ENCODE measurements around the gene PLOD2.

The PLOD2 gene

DNA sequence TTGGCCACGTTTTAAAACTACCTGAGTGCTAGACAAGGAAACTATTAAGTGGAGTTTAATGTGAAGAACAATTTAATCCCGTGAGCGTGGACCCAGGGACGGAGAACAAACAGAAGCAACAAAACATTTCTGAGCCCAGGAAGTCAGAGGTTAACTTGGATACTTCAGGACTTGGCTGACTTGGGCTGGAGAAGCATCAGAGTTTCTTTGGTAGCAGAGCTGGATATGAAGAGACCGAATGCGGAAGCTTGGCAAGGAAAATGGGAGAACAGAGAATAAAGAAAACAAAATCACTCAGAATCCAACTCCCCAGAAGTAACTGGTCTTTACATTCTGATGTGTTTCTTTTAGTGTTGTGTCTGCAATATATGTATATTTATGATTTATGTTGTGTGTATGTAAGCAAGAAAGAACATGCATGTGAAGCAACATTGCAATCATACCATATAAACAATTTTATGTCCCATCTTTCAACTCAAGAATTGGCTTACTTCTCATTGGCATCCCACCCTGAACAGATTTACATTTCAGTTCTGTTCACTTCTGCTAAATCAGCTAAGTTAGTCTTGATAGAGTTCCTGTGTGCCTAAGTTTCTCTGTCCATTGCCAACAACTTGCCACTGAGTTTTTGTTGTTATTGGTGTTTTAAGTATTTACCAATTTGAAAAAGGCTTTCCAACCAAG lies 17.2 kb upstream of the PLOD2 start:
- TF ChIP-seq, protein P1, sequence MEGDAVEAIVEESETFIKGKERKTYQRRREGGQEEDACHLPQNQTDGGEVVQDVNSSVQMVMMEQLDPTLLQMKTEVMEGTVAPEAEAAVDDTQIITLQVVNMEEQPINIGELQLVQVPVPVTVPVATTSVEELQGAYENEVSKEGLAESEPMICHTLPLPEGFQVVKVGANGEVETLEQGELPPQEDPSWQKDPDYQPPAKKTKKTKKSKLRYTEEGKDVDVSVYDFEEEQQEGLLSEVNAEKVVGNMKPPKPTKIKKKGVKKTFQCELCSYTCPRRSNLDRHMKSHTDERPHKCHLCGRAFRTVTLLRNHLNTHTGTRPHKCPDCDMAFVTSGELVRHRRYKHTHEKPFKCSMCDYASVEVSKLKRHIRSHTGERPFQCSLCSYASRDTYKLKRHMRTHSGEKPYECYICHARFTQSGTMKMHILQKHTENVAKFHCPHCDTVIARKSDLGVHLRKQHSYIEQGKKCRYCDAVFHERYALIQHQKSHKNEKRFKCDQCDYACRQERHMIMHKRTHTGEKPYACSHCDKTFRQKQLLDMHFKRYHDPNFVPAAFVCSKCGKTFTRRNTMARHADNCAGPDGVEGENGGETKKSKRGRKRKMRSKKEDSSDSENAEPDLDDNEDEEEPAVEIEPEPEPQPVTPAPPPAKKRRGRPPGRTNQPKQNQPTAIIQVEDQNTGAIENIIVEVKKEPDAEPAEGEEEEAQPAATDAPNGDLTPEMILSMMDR (IDR thresholded peaks at IDR 0.05): no peak

DNA sequence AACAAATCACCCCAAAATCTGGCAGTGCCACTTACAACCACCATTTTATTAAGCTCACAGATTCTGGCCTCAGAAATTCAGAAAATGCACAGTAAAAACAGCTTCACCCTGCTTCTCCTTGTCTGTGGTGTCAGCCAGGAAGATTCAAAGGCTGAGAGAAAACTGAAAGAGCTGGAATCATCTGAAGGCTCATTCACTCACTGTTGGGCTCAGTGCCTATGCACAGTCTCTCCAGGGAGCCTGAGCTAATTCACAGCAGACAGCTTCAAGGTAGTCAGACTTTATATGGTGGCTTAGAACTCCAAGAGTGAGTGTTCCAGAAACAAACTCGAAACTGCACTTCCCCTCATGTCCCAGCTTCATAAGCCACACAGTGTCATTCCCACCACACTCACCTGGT lies 16.5 kb upstream of the PLOD2 start:
- TF ChIP-seq, protein P1 (IDR thresholded peaks at IDR 0.05): no peak

DNA sequence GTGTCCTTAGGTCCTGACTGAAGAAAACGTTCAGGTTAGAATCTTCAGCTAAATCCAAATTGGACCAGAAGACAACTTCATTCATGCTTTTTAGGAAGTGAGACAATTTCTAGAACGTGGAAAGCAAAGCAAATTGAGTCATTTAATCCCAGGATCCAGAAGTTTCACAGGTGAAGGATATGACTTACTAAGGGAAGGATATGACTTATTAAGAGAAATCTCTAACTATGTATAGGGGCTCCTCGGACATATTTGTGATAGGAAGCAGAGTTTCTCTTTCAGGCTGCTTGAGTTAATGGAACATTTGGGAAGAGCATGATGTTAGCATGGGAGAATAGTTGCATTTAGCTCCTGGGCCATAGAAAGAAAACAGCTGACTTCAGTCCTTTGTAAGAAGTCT lies 16.1 kb upstream of the PLOD2 start:
- TF ChIP-seq, protein P1 (IDR thresholded peaks at IDR 0.05): no peak

DNA sequence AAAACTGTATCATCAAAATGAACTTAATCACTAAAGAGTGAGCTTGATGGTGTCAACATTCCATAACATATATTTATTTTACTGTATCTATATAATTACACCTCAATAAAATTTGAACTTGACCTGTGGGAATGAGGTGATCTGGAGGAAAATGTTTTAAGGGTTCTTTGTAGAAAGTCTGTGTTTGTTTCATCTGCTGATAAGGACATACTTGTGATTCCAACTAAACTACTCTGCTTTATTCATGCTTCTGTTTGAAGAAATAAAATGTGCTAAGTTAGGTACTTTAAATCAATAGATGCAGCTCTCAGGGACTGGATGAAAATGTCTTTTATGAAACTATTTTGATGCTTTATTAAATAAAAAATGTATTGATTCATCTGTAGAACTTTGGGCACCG lies 11.6 kb upstream of the PLOD2 start:
- TF ChIP-seq, protein P1 (IDR thresholded peaks at IDR 0.05): no peak

DNA sequence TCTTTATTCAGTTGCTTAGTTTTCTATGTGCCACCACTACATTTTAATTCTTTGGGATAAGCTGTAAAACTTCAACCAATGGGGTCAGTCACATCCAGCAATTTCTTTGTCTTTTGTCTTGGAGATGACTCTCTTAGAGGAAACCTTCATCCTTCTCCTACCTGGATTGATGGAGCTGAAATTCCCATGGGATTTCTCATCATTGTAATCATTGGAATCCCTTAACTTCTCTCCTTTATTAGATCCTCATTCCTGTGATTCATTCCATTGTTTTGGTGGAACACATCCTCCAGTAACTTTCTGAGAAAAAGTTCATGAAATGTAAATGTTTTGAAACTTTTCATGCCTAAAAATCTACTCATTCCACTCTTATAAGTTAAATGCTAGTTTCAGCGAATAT lies 9.6 kb upstream of the PLOD2 start:
- TF ChIP-seq, protein P1 (IDR thresholded peaks at IDR 0.05): no peak

DNA sequence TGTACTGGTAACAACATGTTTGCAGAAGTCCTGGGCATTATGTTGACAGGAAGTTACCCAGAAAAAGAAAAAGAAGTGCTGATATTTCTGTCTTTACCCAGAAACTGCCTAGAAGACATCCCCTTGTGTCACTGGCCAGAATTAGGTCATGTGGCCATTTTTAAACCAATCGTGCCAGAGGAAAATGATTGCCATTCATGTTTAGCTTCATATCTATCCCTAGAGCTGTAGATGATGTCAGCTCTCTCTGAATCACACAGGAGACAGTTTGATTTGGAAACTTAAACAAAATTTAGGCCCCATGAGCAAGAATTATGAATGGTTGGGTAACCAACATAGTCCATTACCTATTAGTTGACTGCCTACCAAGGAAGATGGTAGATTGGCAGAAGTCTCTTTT lies 8.9 kb upstream of the PLOD2 start:
- TF ChIP-seq, protein P1 (IDR thresholded peaks at IDR 0.05): no peak

DNA sequence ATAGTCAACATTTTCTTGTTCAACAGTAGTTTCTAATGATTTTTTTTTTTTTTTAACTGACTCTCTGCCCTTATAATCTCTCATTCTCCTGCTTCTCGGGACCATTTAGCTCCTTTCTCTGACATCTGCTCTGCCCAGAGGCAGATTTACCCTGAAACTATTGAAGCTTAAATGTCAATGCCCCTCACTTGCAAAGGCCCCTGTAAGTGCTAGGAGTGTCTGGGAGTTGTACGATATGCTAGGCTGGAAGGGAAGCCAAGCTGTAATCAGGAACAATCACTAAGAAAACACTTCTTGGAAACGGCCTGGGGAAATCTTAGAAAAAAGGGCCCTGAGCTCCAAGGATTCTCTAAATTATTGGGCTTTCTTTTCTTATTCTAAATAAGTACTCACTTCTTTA lies 5.8 kb upstream of the PLOD2 start:
- TF ChIP-seq, protein P1 (IDR thresholded peaks at IDR 0.05): no peak

DNA sequence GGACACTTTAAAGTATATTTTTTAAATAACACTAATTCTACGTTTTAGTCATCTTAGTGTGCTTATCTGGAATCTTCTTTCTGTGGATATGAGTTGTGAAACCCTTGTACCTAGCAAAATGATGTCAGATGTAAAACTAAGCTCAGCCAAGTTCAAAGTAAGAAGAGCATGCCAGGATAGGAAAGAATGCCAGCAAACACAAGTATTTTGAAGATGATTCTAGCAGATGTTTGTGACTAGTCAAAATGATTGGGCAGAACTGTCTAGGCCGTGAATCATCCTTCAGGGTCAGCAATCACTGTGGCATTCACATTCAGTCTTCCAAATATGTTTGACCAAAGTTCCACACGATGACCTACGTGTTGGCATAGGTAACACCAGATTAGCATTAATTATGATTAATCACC lies 5.4 kb upstream of the PLOD2 start:
- TF ChIP-seq, protein P1 (IDR thresholded peaks at IDR 0.05): no peak

All from LNCAP (cell line).